HEK293 (cell line): ENCODE data around the gene SLCO6A1.

Experiments used
- ZNF121 ChIP-seq: fragments of 450-650 bp; formaldehyde crosslinking; IDR thresholded peaks from 2 replicates; pipeline ENCODE4 v1.5.1; 2016; ENCODE audit warnings: missing biosample characterization, missing genetic modification characterization
- ZNF155 ChIP-seq: fragments of 450-650 bp; formaldehyde crosslinking; IDR thresholded peaks from 2 replicates; pipeline ENCODE4 v1.5.1; 2016; ENCODE audit warnings: missing biosample characterization, missing genetic modification characterization
- ZNF311 ChIP-seq: fragments of 450-650 bp; formaldehyde crosslinking; IDR thresholded peaks from 2 replicates; pipeline ENCODE4 v1.5.1; 2017; ENCODE audit warnings: missing biosample characterization, missing genetic modification characterization, borderline replicate concordance
- ZNF335 ChIP-seq: fragments of 450-650 bp; formaldehyde crosslinking; conservative IDR thresholded peaks from 2 replicates; pipeline ENCODE4 v1.5.1; 2016; ENCODE audit warnings: missing biosample characterization, missing genetic modification characterization
- ZNF391 ChIP-seq: fragments of 450-650 bp; formaldehyde crosslinking; IDR thresholded peaks from 2 replicates; pipeline ENCODE4 v1.5.1; 2016; ENCODE audit warnings: low read depth, missing biosample characterization, missing genetic modification characterization, borderline replicate concordance
- TF ChIP-seq, protein P1 (sequence below): fragments of 450-650 bp; formaldehyde crosslinking; IDR thresholded peaks from 2 replicates; pipeline ENCODE4 v1.5.1; 2016; ENCODE audit warnings: missing biosample characterization, missing genetic modification characterization
- TF ChIP-seq, protein P2 (sequence below): fragments of 450-650 bp; formaldehyde crosslinking; IDR thresholded peaks from 2 replicates; pipeline ENCODE4 v1.5.1; 2016; ENCODE audit warnings: missing biosample characterization, missing genetic modification characterization
- TF ChIP-seq, protein P3 (sequence below): fragments of 450-650 bp; formaldehyde crosslinking; IDR thresholded peaks from 2 replicates; pipeline ENCODE4 v1.5.1; 2016; ENCODE audit warnings: missing biosample characterization, missing genetic modification characterization

DNA sequence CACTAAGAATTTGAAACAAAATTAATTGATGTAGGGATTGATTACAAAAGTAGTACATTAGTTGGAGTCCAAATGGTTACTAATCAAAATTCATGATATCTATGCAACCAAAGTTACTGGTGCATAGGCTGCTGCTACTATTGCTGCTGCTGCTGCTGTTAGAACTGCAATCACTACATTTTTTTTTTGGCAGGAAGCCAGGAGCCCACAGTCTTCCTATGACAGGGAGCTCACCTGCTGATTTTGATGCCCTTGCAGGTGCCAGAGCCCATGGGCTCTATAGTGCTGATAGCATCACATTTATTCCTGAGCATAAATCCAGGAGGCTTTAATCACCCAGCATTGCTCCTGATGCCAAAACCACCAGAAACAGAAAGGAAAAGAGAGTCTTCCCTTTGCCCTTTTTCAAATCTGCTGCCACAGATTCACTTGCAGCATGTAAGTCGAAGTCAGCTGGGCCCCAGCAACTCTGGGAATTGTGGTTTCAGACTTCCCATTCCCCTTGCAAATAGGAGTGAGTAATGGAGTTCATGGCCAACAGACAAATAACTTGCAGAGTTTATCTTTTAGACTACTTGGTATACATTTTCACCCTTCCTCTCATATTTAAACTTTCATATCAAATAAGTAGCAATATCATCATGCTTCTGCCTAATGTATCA, 17.6 kb downstream of the SLCO6A1 start:
- TF ChIP-seq ZNF311 (tag by site-specific recombination) (no peak), ZNF391 (no peak), ZNF121 (tag by site-specific recombination) (no peak), ZNF155 (no peak), ZNF335 (no peak)
- TF ChIP-seq, protein P1, sequence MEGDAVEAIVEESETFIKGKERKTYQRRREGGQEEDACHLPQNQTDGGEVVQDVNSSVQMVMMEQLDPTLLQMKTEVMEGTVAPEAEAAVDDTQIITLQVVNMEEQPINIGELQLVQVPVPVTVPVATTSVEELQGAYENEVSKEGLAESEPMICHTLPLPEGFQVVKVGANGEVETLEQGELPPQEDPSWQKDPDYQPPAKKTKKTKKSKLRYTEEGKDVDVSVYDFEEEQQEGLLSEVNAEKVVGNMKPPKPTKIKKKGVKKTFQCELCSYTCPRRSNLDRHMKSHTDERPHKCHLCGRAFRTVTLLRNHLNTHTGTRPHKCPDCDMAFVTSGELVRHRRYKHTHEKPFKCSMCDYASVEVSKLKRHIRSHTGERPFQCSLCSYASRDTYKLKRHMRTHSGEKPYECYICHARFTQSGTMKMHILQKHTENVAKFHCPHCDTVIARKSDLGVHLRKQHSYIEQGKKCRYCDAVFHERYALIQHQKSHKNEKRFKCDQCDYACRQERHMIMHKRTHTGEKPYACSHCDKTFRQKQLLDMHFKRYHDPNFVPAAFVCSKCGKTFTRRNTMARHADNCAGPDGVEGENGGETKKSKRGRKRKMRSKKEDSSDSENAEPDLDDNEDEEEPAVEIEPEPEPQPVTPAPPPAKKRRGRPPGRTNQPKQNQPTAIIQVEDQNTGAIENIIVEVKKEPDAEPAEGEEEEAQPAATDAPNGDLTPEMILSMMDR: no peak
- TF ChIP-seq, protein P2, sequence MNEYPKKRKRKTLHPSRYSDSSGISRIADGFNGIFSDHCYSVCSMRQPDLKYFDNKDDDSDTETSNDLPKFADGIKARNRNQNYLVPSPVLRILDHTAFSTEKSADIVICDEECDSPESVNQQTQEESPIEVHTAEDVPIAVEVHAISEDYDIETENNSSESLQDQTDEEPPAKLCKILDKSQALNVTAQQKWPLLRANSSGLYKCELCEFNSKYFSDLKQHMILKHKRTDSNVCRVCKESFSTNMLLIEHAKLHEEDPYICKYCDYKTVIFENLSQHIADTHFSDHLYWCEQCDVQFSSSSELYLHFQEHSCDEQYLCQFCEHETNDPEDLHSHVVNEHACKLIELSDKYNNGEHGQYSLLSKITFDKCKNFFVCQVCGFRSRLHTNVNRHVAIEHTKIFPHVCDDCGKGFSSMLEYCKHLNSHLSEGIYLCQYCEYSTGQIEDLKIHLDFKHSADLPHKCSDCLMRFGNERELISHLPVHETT (tag by site-specific recombination): no peak
- TF ChIP-seq, protein P3, sequence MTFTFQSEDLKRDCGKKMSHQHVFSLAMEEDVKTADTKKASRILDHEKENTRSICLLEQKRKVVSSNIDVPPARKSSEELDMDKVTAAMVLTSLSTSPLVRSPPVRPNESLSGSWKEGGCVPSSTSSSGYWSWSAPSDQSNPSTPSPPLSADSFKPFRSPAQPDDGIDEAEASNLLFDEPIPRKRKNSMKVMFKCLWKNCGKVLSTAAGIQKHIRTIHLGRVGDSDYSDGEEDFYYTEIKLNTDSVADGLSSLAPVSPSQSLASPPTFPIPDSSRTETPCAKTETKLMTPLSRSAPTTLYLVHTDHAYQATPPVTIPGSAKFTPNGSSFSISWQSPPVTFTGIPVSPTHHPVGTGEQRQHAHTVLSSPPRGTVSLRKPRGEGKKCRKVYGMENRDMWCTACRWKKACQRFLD (tag by site-specific recombination): no peak
